Stimulated activated CD8-positive, alpha-beta memory T cell treated with anti-CD3 and anti-CD28 coated beads, Interleukin-15, amount 100 ng/mL, for 4 hours (primary cell): Measurements from ENCODE around the gene FOXC2.
A peak's percentile ranks its signal among the peaks of the same experiment; 100 is the strongest.

ENCODE experiments used
- DNase-seq, 2 donors: peaks; one replicate each; pipeline ENCODE4 v3.0.0-alpha.2; 2020; ENCODE audit warnings: low read depth in 2 of 2

The FOXC2 gene

DNA sequence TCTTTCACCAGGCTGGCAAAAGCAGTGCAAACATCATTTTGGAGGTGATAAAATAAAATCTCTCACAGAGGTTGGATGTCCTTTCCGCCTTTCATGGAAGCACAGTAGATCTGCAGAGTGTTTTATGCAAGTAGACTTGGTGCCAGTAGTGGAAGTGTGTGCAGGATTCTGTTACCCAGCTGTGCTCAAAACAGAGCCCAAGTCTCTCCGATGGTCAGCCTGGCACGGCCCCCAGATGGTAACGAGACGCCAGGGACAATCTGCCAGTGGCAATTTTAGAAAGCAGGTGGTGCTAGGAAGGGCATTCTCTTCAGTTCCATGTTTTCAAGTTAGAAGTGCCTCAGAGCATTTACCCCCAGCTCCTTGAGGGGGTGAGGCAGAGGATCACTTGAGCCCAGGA, 10.1 kb upstream of the FOXC2 start:
- DNase-seq, result no peak

GRCh38 chr16:86557587-86557986, 9.0 kb upstream of the FOXC2 start:
- DNase-seq, result no peak

DNA sequence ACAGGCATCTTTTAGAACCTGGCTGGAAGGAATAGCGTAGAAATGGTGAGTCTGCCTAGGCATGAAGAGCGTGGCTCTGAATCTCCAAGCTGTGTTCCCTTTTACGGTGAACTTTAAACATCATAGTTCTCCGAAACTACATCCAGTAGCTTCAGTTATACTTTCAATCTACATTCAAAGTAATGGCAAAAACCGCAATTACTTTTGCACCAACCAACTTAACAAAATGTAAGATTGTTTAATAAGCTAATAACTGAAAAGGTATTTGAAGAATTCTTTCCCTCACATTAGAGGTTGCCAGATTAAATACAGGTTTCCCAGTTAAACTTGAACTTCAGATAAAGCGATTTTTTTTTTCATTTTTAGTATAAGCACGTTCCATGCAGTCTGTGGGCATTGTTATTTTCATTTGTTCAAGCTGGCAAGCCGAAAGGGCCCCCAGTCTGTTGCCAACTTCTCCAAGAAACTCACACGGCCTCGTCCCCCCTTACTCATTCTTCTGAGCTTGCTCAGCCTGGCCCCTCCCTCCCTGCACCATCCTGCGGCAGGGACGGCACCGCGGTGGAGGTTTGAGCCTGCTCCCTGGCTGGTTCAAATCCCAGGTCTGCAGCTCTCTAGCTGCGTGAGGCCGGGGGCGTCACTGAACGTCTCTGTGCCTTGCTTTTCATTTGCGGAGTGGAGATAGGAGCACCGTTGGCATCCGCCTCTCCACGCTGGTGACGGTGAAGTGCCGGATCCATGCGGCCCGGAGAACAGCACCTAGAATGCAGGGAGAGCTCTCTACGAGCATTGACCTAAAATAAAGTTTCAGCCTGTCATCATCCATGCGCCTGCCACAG, 8.1 kb upstream of the FOXC2 start:
- no peak for DNase-seq

- DNase-seq, result no peak
Measured at GRCh38 chr16:86559802-86560305, 6.8 kb upstream of the FOXC2 start.

- DNase-seq, result no peak
Measured at GRCh38 chr16:86562356-86562755, 4.3 kb upstream of the FOXC2 start.

- DNase-seq, result peak; percentile 50 to 74
Measured at GRCh38 chr16:86563469-86564345, 2.9 kb upstream of the FOXC2 start.

- DNase-seq, result no peak
Measured at GRCh38 chr16:86565181-86565631, 1.4 kb upstream of the FOXC2 start.

GRCh38 chr16:86565644-86566511, 751 bp upstream of the FOXC2 start:
- no peak for DNase-seq

GRCh38 chr16:86566966-86567700, 504 bp downstream of the FOXC2 start:
- no peak for DNase-seq

DNA sequence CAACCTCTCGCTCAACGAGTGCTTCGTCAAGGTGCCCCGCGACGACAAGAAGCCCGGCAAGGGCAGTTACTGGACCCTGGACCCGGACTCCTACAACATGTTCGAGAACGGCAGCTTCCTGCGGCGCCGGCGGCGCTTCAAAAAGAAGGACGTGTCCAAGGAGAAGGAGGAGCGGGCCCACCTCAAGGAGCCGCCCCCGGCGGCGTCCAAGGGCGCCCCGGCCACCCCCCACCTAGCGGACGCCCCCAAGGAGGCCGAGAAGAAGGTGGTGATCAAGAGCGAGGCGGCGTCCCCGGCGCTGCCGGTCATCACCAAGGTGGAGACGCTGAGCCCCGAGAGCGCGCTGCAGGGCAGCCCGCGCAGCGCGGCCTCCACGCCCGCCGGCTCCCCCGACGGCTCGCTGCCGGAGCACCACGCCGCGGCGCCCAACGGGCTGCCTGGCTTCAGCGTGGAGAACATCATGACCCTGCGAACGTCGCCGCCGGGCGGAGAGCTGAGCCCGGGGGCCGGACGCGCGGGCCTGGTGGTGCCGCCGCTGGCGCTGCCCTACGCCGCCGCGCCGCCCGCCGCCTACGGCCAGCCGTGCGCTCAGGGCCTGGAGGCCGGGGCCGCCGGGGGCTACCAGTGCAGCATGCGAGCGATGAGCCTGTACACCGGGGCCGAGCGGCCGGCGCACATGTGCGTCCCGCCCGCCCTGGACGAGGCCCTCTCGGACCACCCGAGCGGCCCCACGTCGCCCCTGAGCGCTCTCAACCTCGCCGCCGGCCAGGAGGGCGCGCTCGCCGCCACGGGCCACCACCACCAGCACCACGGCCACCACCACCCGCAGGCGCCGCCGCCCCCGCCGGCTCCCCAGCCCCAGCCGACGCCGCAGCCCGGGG, 1.3 kb downstream of the FOXC2 start:
- no peak for DNase-seq

- DNase-seq, result no peak
Measured at GRCh38 chr16:86568677-86569623, 2.3 kb downstream of the FOXC2 start.

DNA sequence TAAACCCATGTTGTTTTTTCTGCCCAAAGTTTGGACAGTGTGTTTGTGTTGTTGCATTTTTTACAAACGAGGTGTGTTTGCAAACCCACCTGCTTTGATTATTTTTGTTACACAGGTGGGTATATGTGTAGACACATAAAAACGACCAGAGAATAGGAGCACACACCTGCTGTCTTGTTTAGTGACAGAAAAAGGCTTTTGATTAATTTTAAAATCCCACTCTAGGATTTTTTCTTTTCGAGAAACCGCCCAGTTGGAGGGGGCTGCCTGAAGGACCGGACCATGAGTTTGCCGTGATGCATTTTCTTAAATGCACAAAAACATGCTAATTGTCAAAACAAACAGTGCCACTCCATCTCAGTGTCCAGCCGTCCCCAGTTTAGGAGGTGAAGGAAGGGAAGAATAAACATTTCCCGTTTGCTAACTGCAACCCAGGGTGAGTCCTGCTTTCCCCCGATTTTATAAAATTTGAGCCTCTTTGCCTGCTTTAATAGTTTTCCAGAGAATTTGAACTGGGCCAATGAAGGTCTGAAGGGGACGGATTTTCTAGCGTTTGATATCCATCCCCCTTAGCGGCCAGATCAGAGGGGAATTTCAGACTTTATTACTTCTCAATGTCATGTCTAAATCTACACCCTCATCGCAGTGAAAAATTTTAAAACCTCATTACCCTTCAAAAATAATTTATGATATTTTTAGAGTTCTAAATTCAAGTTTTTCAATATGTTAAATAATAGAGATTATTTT, 3.2 kb downstream of the FOXC2 start:
- no peak for DNase-seq

DNA sequence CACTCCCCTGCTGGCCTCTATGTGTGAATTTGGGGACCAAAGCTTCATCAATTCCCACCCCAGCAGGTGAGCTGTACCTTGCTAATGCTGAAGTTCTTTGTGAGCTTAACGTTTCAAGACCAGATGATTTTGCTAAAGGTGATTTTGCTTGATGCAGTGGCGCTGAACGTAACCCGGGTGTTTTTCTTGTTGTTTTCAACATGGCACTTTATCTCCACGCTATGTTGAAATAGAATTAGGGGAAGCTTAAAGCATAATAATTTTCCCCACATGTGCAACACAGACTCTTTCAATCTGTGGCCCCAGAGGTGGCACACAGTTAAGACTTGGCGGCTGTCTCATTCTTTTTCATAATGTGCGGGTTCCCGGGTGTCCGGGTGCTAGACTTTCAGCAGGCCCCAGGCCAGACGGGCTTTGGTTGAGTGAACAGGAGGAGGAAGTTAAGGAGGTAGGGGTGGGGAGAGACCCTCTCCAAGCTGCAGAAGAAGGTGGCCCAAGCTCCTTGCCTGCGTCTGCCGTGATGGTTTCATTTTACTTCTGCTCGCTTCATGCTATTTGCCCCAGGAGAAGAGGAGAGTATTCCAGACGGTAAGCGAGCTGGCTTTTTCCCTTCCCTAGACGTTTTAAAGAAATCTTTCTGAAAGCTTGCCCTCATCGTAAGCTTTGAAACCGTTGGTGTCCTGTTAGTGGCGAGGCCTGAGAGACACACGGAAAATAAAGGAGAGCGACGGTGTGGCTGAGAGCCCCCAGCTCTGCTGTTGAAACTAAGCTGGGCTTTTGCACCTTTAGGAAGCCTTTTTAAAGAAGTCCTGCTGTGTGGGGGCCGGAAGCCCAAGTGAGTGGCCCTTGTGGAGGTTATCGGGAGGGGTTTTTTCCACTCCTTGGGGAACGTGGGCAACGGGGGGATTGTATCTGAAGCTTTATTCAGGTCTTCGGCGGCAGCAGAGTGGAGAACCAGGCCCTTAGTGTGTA, 4.2 kb downstream of the FOXC2 start:
- DNase-seq, result no peak

DNA sequence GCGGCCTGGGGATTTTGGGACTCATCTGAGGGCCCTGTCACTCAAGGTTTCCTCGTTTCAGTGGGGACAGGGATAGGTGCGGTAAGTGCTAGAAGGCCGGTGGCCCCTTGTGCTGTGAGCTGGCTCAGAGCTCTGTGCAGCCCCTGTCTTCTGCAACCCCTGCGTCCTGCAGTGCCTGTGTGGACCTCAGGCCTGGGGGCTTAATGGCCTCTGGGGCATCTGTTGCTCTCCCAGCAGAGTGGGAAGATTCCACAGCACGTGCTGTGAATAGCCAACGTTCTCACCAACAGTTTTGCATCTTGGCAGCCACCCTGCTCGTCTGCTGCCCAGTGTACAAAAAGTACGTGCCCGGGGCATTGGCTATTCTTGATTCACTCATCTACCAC, 4.9 kb downstream of the FOXC2 start:
- DNase-seq, result no peak

DNA sequence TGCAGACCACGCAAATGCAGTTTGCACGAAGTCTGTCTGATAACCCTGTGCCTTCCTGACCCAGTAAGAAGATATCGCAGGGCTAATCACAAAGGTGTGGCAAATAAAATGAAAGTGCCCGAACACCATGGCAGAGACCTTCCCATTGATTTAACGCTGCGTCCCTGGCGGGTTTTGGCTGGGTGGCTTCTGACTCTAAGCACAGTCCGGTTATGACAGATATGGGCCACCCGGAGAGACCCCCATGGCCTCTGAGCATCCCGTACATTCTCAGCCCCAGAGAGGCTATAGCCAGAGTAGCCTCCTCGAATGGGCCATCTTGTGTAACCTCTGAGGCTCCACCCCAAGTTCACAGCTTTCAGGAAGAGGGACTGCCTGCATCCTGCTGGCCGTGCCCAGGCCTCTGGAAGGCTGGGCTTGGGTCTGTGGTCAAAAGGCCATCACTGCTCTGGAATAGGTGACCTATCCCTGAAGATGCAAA, 5.5 kb downstream of the FOXC2 start:
- no peak for DNase-seq

- no peak for DNase-seq
Measured at GRCh38 chr16:86572606-86573005, 6.0 kb downstream of the FOXC2 start.

DNA sequence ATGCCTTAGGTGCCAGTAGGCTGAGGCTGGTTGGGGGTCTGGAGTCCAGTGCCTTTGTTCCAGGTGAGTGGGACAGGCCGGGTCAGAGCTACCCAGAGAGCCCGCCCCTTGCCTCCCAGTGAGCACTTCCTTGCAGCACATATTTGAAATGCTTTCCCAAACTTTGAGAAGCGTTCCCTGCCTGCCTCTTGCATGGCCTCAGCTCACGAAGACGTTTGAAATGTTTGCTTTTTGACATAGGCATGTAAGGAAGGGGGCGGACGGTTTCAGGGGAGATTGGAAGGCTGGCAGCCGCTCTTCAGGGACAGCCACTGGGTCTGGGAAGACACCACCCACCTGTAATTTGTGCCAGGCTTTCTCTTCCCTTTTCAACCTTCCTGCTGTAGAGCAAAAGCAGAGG, 6.6 kb downstream of the FOXC2 start:
- no peak for DNase-seq
